ENCODE data around the gene PCSK2. TPM values are rescaled to one million over a fixed set of nuclear protein-coding genes. Genes with fewer than 3 reads are reported as not detected.

The PCSK2 gene
- total RNA-seq, 1 experiment from 2014 or later: not detected

- Histone ChIP-seq H3K4me3 (ENCODE audit: low read depth, low read length) (no peak overlapping the region), H3K27me3 (replicated peaks; ENCODE audit: control insufficient read depth, insufficient read depth, low read length) (no peaks in the 10 kb centered on the region; the same call in 1 of the 2 replicates), H3K4me1 (no peaks in the 10 kb centered on the region), H3K36me3 (ENCODE audit: control insufficient read depth, insufficient read depth, low read length) (no peaks in the 10 kb centered on the region), H3K9me3 (no peaks in the 10 kb centered on the region)
- Mint-ChIP-seq H3K27me3 (ENCODE audit: insufficient read depth, unreplicated experiment) (peaks cover 34% of the 10 kb centered on the region), H3K4me3 (ENCODE audit: unreplicated experiment) (no peak overlapping the region), H3K9me3 (ENCODE audit: unreplicated experiment) (no peaks in the 10 kb centered on the region), H3K4me1 (ENCODE audit: low read depth, unreplicated experiment) (no peaks in the 10 kb centered on the region), H3K36me3 (ENCODE audit: insufficient read depth, unreplicated experiment) (no peaks in the 10 kb centered on the region), H3K27ac (ENCODE audit: unreplicated experiment) (no peak overlapping the region)
- intact Hi-C loops (cut with micrococcal nuclease; ENCODE audit: unreplicated experiment): no loop called here
- DNase-seq: no peak
- ChIA-PET POLR2A (no interaction called here), CTCF (no interaction called here)
- TF ChIP-seq CTCF (IDR thresholded peaks at IDR 0.05; ENCODE audit: insufficient read depth in 1 of 2, low read depth in 1 of 2, low read length in 1 of 2, severe bottlenecking in 1 of 2, unreplicated experiment in 1 of 2): no peak
- no TSS peak for BruUV-seq (replicated peaks)
Observed at GRCh38 chr20:17228624-17229061, 1.8 kb downstream of the PCSK2 start.

- Mint-ChIP-seq H3K27me3 (ENCODE audit: insufficient read depth, unreplicated experiment) (peaks cover 31% of the 10 kb centered on the region), H3K9me3 (ENCODE audit: unreplicated experiment) (no peaks in the 10 kb centered on the region), H3K4me3 (ENCODE audit: unreplicated experiment) (no peak overlapping the region), H3K27ac (ENCODE audit: unreplicated experiment) (no peak overlapping the region), H3K36me3 (ENCODE audit: insufficient read depth, unreplicated experiment) (no peaks in the 10 kb centered on the region), H3K4me1 (ENCODE audit: low read depth, unreplicated experiment) (no peaks in the 10 kb centered on the region)
- no peaks in the 10 kb centered on the region for H3K9me3 ChIP-seq
- intact Hi-C loops (cut with micrococcal nuclease; ENCODE audit: unreplicated experiment): no loop called here
- no TSS peak for BruUV-seq (replicated peaks)
- H3K36me3 ChIP-seq (ENCODE audit: control insufficient read depth, insufficient read depth, low read length): no peaks in the 10 kb centered on the region
- no peak for DNase-seq
- TF ChIP-seq CTCF (IDR thresholded peaks at IDR 0.05; ENCODE audit: insufficient read depth in 1 of 2, low read depth in 1 of 2, low read length in 1 of 2, severe bottlenecking in 1 of 2, unreplicated experiment in 1 of 2): no peak
- CTCF ChIA-PET: no interaction called here
- H3K4me1 ChIP-seq: no peaks in the 10 kb centered on the region
- POLR2A ChIA-PET: no interaction called here
- no peaks in the 10 kb centered on the region; the same call in 1 of the 2 replicates for H3K27me3 ChIP-seq (replicated peaks; ENCODE audit: control insufficient read depth, insufficient read depth, low read length)
- no peak overlapping the region for H3K4me3 ChIP-seq (ENCODE audit: low read depth, low read length)
Observed at GRCh38 chr20:17229256-17229655, 2.4 kb downstream of the PCSK2 start.

GRCh38 chr20:17233626-17234025 lies 6.8 kb downstream of the PCSK2 start:
- Mint-ChIP-seq H3K27me3 (ENCODE audit: insufficient read depth, unreplicated experiment) (peaks cover 18% of the 10 kb centered on the region), H3K9me3 (ENCODE audit: unreplicated experiment) (no peaks in the 10 kb centered on the region), H3K36me3 (ENCODE audit: insufficient read depth, unreplicated experiment) (no peaks in the 10 kb centered on the region), H3K4me3 (ENCODE audit: unreplicated experiment) (no peak overlapping the region), H3K27ac (ENCODE audit: unreplicated experiment) (no peak overlapping the region), H3K4me1 (ENCODE audit: low read depth, unreplicated experiment) (no peaks in the 10 kb centered on the region)
- DNase-seq: no peak
- no peak for TF ChIP-seq CTCF (IDR thresholded peaks at IDR 0.05; ENCODE audit: insufficient read depth in 1 of 2, low read depth in 1 of 2, low read length in 1 of 2, severe bottlenecking in 1 of 2, unreplicated experiment in 1 of 2)
- ChIA-PET CTCF (no interaction called here), POLR2A (no interaction called here)
- Histone ChIP-seq H3K27me3 (replicated peaks; ENCODE audit: control insufficient read depth, insufficient read depth, low read length) (no peaks in the 10 kb centered on the region), H3K4me3 (ENCODE audit: low read depth, low read length) (no peak overlapping the region), H3K36me3 (ENCODE audit: control insufficient read depth, insufficient read depth, low read length) (no peaks in the 10 kb centered on the region), H3K9me3 (no peaks in the 10 kb centered on the region), H3K4me1 (no peaks in the 10 kb centered on the region)
- intact Hi-C loops (cut with micrococcal nuclease; ENCODE audit: unreplicated experiment): no loop called here
- no TSS peak for BruUV-seq (replicated peaks)
